ENCODE results near the gene RPL35A. TPM values are rescaled to one million over a fixed set of nuclear protein-coding genes. Genes with fewer than 3 reads are reported as not detected.

The RPL35A gene
- total and polyA plus RNA-seq, 2 experiments from 2014 or later: 845 to 907 TPM

- no peak for TF ChIP-seq CTCF (IDR thresholded peaks at IDR 0.05; ENCODE audit: low read depth, low read length)
- Histone ChIP-seq H3K4me1 (ENCODE audit: low read depth) (peaks cover 25% of the 10 kb centered on the region), H3K4me3 (peak overlapping the region; percentile 96), H3K9me3 (ENCODE audit: low read depth) (no peaks in the 10 kb centered on the region), H3K27me3 (no peaks in the 10 kb centered on the region), H3K36me3 (peaks cover 39% of the 10 kb centered on the region), H3K27ac (peak overlapping the region; percentile 95)
- no peak for DNase-seq (ENCODE audit: low read depth in 1 of 2, low spot score in 1 of 2)
Observed at GRCh38 chr3:197951392-197951990, 1.5 kb downstream of the RPL35A start.

GRCh38 chr3:197952440-197952839, 2.5 kb downstream of the RPL35A start:
- H3K4me3 ChIP-seq: no peak overlapping the region
- no peak for DNase-seq (ENCODE audit: low read depth in 1 of 2, low spot score in 1 of 2)

GRCh38 chr3:197953325-197953724, 3.3 kb downstream of the RPL35A start:
- DNase-seq (ENCODE audit: low read depth in 1 of 2, low spot score in 1 of 2): no peak
- no peak for TF ChIP-seq CTCF (IDR thresholded peaks at IDR 0.05; ENCODE audit: low read depth, low read length)
- no peaks in the 10 kb centered on the region for H3K27me3 ChIP-seq
- peak overlapping the region; percentile 79 for H3K27ac ChIP-seq
- H3K36me3 ChIP-seq: peaks cover 39% of the 10 kb centered on the region
- no peak overlapping the region for H3K4me3 ChIP-seq
- H3K9me3 ChIP-seq (ENCODE audit: low read depth): no peaks in the 10 kb centered on the region
- peaks cover 25% of the 10 kb centered on the region for H3K4me1 ChIP-seq (ENCODE audit: low read depth)

More at GRCh38 chr3:197952440-197952839, 2.5 kb downstream of the RPL35A start:
- TF ChIP-seq CTCF (IDR thresholded peaks at IDR 0.05; ENCODE audit: low read depth, low read length): no peak
- Histone ChIP-seq H3K9me3 (ENCODE audit: low read depth) (no peaks in the 10 kb centered on the region), H3K27me3 (no peaks in the 10 kb centered on the region), H3K27ac (peak overlapping the region; percentile 79), H3K36me3 (peaks cover 39% of the 10 kb centered on the region), H3K4me1 (ENCODE audit: low read depth) (peaks cover 25% of the 10 kb centered on the region)

GRCh38 chr3:197953881-197954280, 3.9 kb downstream of the RPL35A start:
- H3K9me3 ChIP-seq (ENCODE audit: low read depth): no peaks in the 10 kb centered on the region
- H3K4me3 ChIP-seq: no peak overlapping the region
- TF ChIP-seq CTCF (IDR thresholded peaks at IDR 0.05; ENCODE audit: low read depth, low read length): no peak
- H3K4me1 ChIP-seq (ENCODE audit: low read depth): peaks cover 25% of the 10 kb centered on the region
- no peaks in the 10 kb centered on the region for H3K27me3 ChIP-seq
- peak; percentile 36 to 78 for DNase-seq (ENCODE audit: low read depth in 1 of 2, low spot score in 1 of 2)
- H3K36me3 ChIP-seq: peaks cover 39% of the 10 kb centered on the region
- H3K27ac ChIP-seq: peak overlapping the region; percentile 79

GRCh38 chr3:197955892-197956477, 6.0 kb downstream of the RPL35A start:
- Histone ChIP-seq H3K27me3 (no peaks in the 10 kb centered on the region), H3K36me3 (peaks cover 39% of the 10 kb centered on the region), H3K9me3 (ENCODE audit: low read depth) (no peaks in the 10 kb centered on the region), H3K4me1 (ENCODE audit: low read depth) (peaks cover 27% of the 10 kb centered on the region), H3K4me3 (no peak overlapping the region), H3K27ac (peak overlapping the region; percentile 31)
- no peak for DNase-seq (ENCODE audit: low read depth in 1 of 2, low spot score in 1 of 2)
- no peak for TF ChIP-seq CTCF (IDR thresholded peaks at IDR 0.05; ENCODE audit: low read depth, low read length)

All from cardiac muscle cell (in vitro differentiated cells and primary cell).